ENCODE results near the gene THEMIS2. TPM values are rescaled to one million over a fixed set of nuclear protein-coding genes. Genes with fewer than 3 reads are reported as not detected.

THEMIS2 gene
- total RNA-seq, 1 experiment from 2014 or later = 5.7 TPM

GRCh38 chr1:27835501-27835900 is 36.8 kb upstream of the THEMIS2 start:
- POLR2A ChIA-PET (ENCODE audit: unreplicated experiment) = interaction anchor here (0.7 kb wide), 1 partner anchor 16 kb away, joined by 3 read pairs; no protein-coding TSS in a partner anchor
- DNase-seq (no peak), ATAC-seq (no peak)
- H3K79me2 ChIP-seq (ENCODE audit: low read length) = peaks cover 66% of the 10 kb centered on the region
- peaks cover 19% of the 10 kb centered on the region for H3K4me1 ChIP-seq (ENCODE audit: insufficient read depth, low read length)
- no TSS peak for BruUV-seq (replicated peaks)
- H3K9ac ChIP-seq (ENCODE audit: low read length) = no peak overlapping the region
- H3K9me2 ChIP-seq (replicated peaks; ENCODE audit: low read length) = no peaks in the 10 kb centered on the region
- no peak for TF ChIP-seq CTCF (conservative IDR thresholded peaks at IDR 0.05; ENCODE audit: low read depth, low read length)
- no peak for TF ChIP-seq EZH2phosphoT487 (IDR thresholded peaks at IDR 0.05; ENCODE audit: borderline replicate concordance, low read length)
- TF ChIP-seq EZH2 (IDR thresholded peaks at IDR 0.05; ENCODE audit: low read length, unreplicated experiment) = no peak
- H2AFZ ChIP-seq (ENCODE audit: low read length) = no peak overlapping the region
- no peaks in the 10 kb centered on the region for H3K27me3 ChIP-seq (ENCODE audit: low read length)
- no peak overlapping the region for H3K27ac ChIP-seq (ENCODE audit: low read length)
- no peaks in the 10 kb centered on the region for H3K9me3 ChIP-seq (ENCODE audit: low read length)
- H3K4me3 ChIP-seq (ENCODE audit: low read length) = no peak overlapping the region
- peaks cover 39% of the 10 kb centered on the region for H3K36me3 ChIP-seq (ENCODE audit: low read depth, low read length)
- CTCF ChIA-PET = no interaction called here
- no peak overlapping the region for H3K4me2 ChIP-seq (ENCODE audit: low read length)
- intact Hi-C loops (cut with micrococcal nuclease) = no loop called here
- H3F3A ChIP-seq (ENCODE audit: low read length, unreplicated experiment) = no peaks in the 10 kb centered on the region
- H4K20me1 ChIP-seq (ENCODE audit: low read length) = peaks cover 8% of the 10 kb centered on the region

GRCh38 chr1:27849951-27850350 is 22.4 kb upstream of the THEMIS2 start:
- H3K4me1 ChIP-seq (ENCODE audit: insufficient read depth, low read length) = no peaks in the 10 kb centered on the region
- BruUV-seq (replicated peaks) = no TSS peak
- H3K36me3 ChIP-seq (ENCODE audit: low read depth, low read length) = peaks cover 41% of the 10 kb centered on the region

More at GRCh38 chr1:27849951-27850350, 22.4 kb upstream of the THEMIS2 start:
- Histone ChIP-seq H3K79me2 (ENCODE audit: low read length) (no peaks in the 10 kb centered on the region), H2AFZ (ENCODE audit: low read length) (no peak overlapping the region), H3K9ac (ENCODE audit: low read length) (no peak overlapping the region), H3K27me3 (ENCODE audit: low read length) (no peaks in the 10 kb centered on the region), H3F3A (ENCODE audit: low read length, unreplicated experiment) (peaks cover 4% of the 10 kb centered on the region), H4K20me1 (ENCODE audit: low read length) (no peaks in the 10 kb centered on the region), H3K27ac (ENCODE audit: low read length) (no peak overlapping the region), H3K9me3 (ENCODE audit: low read length) (no peaks in the 10 kb centered on the region), H3K9me2 (replicated peaks; ENCODE audit: low read length) (no peaks in the 10 kb centered on the region), H3K4me3 (ENCODE audit: low read length) (no peak overlapping the region), H3K4me2 (ENCODE audit: low read length) (no peak overlapping the region)
- intact Hi-C loops (cut with micrococcal nuclease) = loop anchor here (10.0 kb wide), 1 partner anchor 355 kb away; no protein-coding TSS in a partner anchor
- DNase-seq (no peak), ATAC-seq (no peak)
- TF ChIP-seq CTCF (conservative IDR thresholded peaks at IDR 0.05; ENCODE audit: low read depth, low read length) (no peak), EZH2 (IDR thresholded peaks at IDR 0.05; ENCODE audit: low read length, unreplicated experiment) (no peak), EZH2phosphoT487 (IDR thresholded peaks at IDR 0.05; ENCODE audit: borderline replicate concordance, low read length) (no peak)
- ChIA-PET CTCF (no interaction called here), POLR2A (ENCODE audit: unreplicated experiment) (no interaction called here)

All from PC-3 (cell line).